Upper lobe of left lung (tissue), 6 donors: ENCODE measurements around the gene SLC25A18. TPM values are rescaled to one million over a fixed set of nuclear protein-coding genes. Genes with fewer than 3 reads are reported as not detected.

Experiments
- ATAC-seq, 2 donors: fragments of 200-7000 bp; cut with Tn5 transposase; one replicate each; pipeline ENCODE4 v1.9.1; 2022; ENCODE audit warnings: mild to moderate bottlenecking in 2 of 2, moderate library complexity in 2 of 2; ENCODE audit not compliant: low FRiP score in 2 of 2
- DNase-seq, 2 donors: peaks; one replicate each; pipeline ENCODE4 v3.0.0-alpha.2; 2019 to 2020
- H3K27ac ChIP-seq, 4 donors: fragments of 200-600 bp; sonication (generic); one replicate each; pipeline ENCODE4 v1.5.1; 2016 to 2019
- H3K27me3 ChIP-seq, 4 donors: fragments of 200-600 bp; sonication (generic); one replicate each; pipeline ENCODE4 v1.5.1; 2017 to 2019
- H3K36me3 ChIP-seq, 4 donors: fragments of 200-600 bp; sonication (generic); one replicate each; pipeline ENCODE4 v1.5.1; 2016 to 2019
- H3K4me1 ChIP-seq, 4 donors: fragments of 200-600 bp; sonication (generic); one replicate each; pipeline ENCODE4 v1.5.1; 2018 to 2019
- H3K4me3 ChIP-seq, 4 donors: fragments of 200-600 bp; sonication (generic); one replicate each; pipeline ENCODE4 v1.5.1; 2017 to 2019; ENCODE audit warnings: mild to moderate bottlenecking in 2 of 4, moderate library complexity in 1 of 4
- H3K9me3 ChIP-seq, 4 donors: fragments of 200-600 bp; sonication (generic); one replicate each; pipeline ENCODE4 v1.5.1; 2018 to 2019
- EP300 ChIP-seq, 4 donors: sonication (generic); formaldehyde crosslinking; IDR thresholded peaks; one replicate each; pipeline ENCODE4 v1.5.1; 2017; ENCODE audit warnings: antibody characterized with exemption in 4 of 4, control low read depth in 2 of 4
- POLR2A ChIP-seq, 4 donors: fragments of 450-650 bp; IDR thresholded peaks; one replicate each; pipeline ENCODE4 v1.5.1; 2016 to 2017; ENCODE audit warnings: antibody characterized with exemption in 4 of 4, mild to moderate bottlenecking in 2 of 4
- POLR2AphosphoS5 ChIP-seq, 2 donors: sonication (generic); formaldehyde crosslinking; IDR thresholded peaks; one replicate each; pipeline ENCODE4 v1.5.1; 2017; ENCODE audit warnings: antibody characterized with exemption in 2 of 2
- WGBS, 2 donors: methylation state at CpG; one replicate each; pipeline ENCODE4 v1.1.5; 2017 to 2018; 5-methylcytosine and 5-hydroxymethylcytosine counted together
- total RNA-seq, 6 donors: library from RNA; depleted of rRNA in 4 of 6; stranded (reverse); fragments of >200 nt in 4 of 6; gene quantifications; one replicate each; pipeline versions ENCODE4 v1.1.0 to v1.2.1, GENCODE V29; 2016 to 2021
- TF ChIP-seq, protein P1 (sequence below), 6 experiments: fragments of 450-650 bp in 4 of 6; fragments of 200-600 bp in 2 of 6; sonication (generic) in 2 of 6; IDR thresholded peaks; one replicate each; pipeline ENCODE4 v1.5.1; 2016 to 2019; ENCODE audit warnings: antibody characterized with exemption in 6 of 6
- donor health status: DM: no; HTN: no; CAD: no; lungs with moderate emphysema.
- donor health status: DM: no; HTN: yes; CAD: no; lungs with severe emphysema.

The SLC25A18 gene
- total RNA-seq, 6 donors from 2014 or later: 0.69 to 3.1 (median 1.1) TPM

DNA sequence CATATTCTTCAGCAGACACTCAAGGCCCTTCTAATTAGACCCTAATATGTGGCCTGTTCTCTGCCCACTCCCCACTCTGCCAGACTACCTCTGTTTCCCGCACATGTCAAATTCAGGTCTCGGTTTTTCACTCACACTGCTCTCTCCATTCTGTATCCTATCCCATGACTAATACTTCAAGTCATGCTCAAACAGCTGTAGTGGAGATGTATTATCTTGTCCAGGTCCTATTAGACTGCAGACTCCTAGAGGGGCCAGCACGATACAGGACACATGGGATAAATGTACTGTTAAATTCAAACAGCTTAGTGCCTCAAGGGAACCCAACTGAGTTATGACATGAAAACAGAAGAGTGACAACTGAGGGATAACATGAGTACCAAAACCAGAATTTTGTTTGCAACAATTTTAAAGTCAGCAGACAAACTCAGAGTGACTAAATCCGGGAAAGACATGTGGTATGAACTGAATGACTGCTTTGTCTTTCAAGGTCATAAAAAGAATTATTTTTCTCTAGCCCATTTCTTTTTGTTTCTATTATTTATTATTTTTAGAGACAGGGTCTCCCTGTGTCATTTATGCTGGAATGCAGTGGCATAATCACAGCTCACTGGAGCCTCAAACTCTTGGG, 44.7 kb downstream of the SLC25A18 start:
- Histone ChIP-seq H3K36me3 (peaks cover 13 to 92% (median 39%) of the 10 kb centered on the region in 4 donors), H3K27ac (no peak overlapping the region), H3K9me3 (no peaks in the 10 kb centered on the region), H3K27me3 (no peaks in the 10 kb centered on the region), H3K4me3 (no peak overlapping the region), H3K4me1 (peaks cover 0 to 5% (median 2%) of the 10 kb centered on the region in 4 donors)
- ATAC-seq (no peak), DNase-seq (no peak)
- no peak for TF ChIP-seq POLR2A (IDR thresholded peaks at IDR 0.05)
- no peak for TF ChIP-seq EP300 (IDR thresholded peaks at IDR 0.05)
- TF ChIP-seq, protein P1, sequence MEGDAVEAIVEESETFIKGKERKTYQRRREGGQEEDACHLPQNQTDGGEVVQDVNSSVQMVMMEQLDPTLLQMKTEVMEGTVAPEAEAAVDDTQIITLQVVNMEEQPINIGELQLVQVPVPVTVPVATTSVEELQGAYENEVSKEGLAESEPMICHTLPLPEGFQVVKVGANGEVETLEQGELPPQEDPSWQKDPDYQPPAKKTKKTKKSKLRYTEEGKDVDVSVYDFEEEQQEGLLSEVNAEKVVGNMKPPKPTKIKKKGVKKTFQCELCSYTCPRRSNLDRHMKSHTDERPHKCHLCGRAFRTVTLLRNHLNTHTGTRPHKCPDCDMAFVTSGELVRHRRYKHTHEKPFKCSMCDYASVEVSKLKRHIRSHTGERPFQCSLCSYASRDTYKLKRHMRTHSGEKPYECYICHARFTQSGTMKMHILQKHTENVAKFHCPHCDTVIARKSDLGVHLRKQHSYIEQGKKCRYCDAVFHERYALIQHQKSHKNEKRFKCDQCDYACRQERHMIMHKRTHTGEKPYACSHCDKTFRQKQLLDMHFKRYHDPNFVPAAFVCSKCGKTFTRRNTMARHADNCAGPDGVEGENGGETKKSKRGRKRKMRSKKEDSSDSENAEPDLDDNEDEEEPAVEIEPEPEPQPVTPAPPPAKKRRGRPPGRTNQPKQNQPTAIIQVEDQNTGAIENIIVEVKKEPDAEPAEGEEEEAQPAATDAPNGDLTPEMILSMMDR (IDR thresholded peaks at IDR 0.05): no peak
- no peak for TF ChIP-seq POLR2AphosphoS5 (IDR thresholded peaks at IDR 0.05)
- 94 to 95% methylated on average over 4 of the region's 4 CpGs for WGBS, 2 donors

- no peaks in the 10 kb centered on the region for H3K4me1 ChIP-seq
- no peak overlapping the region for H3K27ac ChIP-seq
- ATAC-seq (no peak), DNase-seq (no peak)
- H3K36me3 ChIP-seq: peaks cover 18 to 91% (median 45%) of the 10 kb centered on the region in 4 donors
- H3K27me3 ChIP-seq: no peaks in the 10 kb centered on the region
- H3K9me3 ChIP-seq: no peaks in the 10 kb centered on the region
- no peak overlapping the region for H3K4me3 ChIP-seq
- WGBS, 2 donors: 33 to 60% methylated on average over 3 of the region's 3 CpGs
- TF ChIP-seq, protein P1 (IDR thresholded peaks at IDR 0.05): no peak
- TF ChIP-seq POLR2AphosphoS5 (IDR thresholded peaks at IDR 0.05) (no peak), EP300 (IDR thresholded peaks at IDR 0.05) (no peak), POLR2A (IDR thresholded peaks at IDR 0.05) (no peak)
Measured at GRCh38 chr22:17612057-17612456, 48.8 kb downstream of the SLC25A18 start.

GRCh38 chr22:17613280-17613679, 50.0 kb downstream of the SLC25A18 start:
- no peak overlapping the region for H3K4me3 ChIP-seq
- peaks cover 20 to 91% (median 43%) of the 10 kb centered on the region in 4 donors for H3K36me3 ChIP-seq
- DNase-seq (no peak), ATAC-seq (no peak)
- no peaks in the 10 kb centered on the region for H3K4me1 ChIP-seq
- no peaks in the 10 kb centered on the region for H3K27me3 ChIP-seq
- TF ChIP-seq POLR2A (IDR thresholded peaks at IDR 0.05): no peak
- TF ChIP-seq POLR2AphosphoS5 (IDR thresholded peaks at IDR 0.05): no peak
- TF ChIP-seq, protein P1 (IDR thresholded peaks at IDR 0.05): no peak
- no peak for TF ChIP-seq EP300 (IDR thresholded peaks at IDR 0.05)
- no peaks in the 10 kb centered on the region for H3K9me3 ChIP-seq
- H3K27ac ChIP-seq: no peak overlapping the region
- WGBS, 2 donors: 90% methylated on average over 7 of the region's 7 CpGs

- no peaks in the 10 kb centered on the region for H3K27me3 ChIP-seq
- peaks cover 17 to 41% (median 29%) of the 10 kb centered on the region in 4 donors for H3K4me1 ChIP-seq
- H3K27ac ChIP-seq: peak overlapping the region; percentile 92 to 95 (median 94)
- H3K4me3 ChIP-seq: peak overlapping the region; percentile 52 to 96 (median 73)
- DNase-seq (no peak), ATAC-seq (no peak)
- no peak for TF ChIP-seq POLR2AphosphoS5 (IDR thresholded peaks at IDR 0.05)
- TF ChIP-seq, protein P1 (IDR thresholded peaks at IDR 0.05): peak in 1 of 6 experiments; percentile 12
- H3K9me3 ChIP-seq: no peaks in the 10 kb centered on the region
- WGBS, 2 donors: 10 to 12% methylated on average over 14 to 24 of the region's 24 CpGs
- H3K36me3 ChIP-seq: peaks cover 0 to 16% (median 6%) of the 10 kb centered on the region in 4 donors
Measured at GRCh38 chr22:17627961-17628405, 64.7 kb downstream of the SLC25A18 start.
